Glomerular visceral epithelial cell (primary cell): ENCODE results near the gene LRRTM4.
A peak's percentile ranks its signal among the peaks of the same experiment; 100 is the strongest.

Experiments used
- DNase-seq: peaks from one replicate; pipeline ENCODE4 v3.0.0-alpha.2; 2016; ENCODE audit errors: extremely low spot score

LRRTM4 gene

DNA sequence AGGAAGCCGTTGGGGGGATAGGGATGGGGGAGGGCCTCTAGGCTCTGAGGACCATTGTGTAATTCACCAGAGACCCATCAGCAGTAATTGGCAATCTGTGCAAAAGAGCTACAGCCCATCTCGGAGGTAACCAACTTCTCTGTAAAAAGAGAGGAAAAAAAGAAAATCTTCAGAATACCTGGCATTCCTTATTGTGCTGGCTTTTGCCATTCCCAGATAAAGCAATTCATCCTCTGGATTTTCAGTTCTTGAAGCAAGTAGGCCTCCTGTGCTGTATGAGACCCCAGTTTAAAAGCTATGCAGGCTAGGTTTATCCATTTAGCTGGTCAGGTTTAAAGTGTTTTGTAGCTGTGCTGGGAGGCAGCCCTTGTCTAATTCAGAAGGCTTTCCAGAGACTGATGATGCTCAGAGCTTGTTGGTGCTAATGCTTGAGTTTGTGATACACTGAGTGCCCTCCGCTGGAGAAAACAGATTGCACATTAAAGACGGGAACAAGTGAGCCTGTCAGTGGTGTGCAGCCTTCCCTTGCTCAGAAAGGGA lies at the start of gene LRRTM4:
Gene LRRTM4 (minus strand): TSS at position 446 of the 540 bp plus-strand sequence.
- peak; percentile 17 for DNase-seq

DNA sequence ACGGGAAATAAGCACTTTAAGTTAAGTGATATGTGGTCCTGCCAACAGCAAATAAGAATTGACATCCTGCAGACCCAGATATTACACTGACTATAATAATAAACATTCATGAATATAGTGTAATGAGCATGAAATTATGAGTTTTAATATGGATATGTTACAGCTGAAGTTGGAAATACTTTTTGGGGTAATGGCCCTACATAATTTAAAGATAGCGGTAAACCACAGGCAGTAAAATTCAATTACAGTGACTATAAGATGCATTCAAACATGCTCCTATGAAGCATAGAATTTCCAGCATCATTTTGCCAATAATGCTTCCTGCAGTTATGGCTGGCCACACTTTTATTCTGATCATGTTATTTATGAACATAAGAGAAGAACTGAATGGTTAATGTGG lies 49.4 kb upstream of the LRRTM4 start:
- no peak for DNase-seq

DNA sequence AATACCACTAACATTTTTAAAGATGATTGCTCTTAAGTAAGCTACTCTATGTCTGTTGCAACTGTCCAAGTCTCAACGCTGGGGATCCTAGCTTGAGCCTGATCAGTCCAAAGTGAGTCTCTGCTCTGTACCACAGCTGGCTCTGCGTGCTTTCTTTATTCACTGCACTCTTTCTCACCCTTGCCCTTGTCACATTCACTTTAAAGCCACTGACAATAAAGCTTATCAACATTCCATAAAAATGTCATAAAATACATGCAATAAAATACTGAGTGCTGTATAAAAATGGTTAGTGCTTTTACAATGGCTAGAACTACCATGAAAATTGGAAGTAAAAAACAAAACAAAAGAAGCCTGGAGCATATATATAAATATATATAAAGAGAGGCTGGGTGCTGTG lies 45.5 kb upstream of the LRRTM4 start:
- DNase-seq: no peak

DNA sequence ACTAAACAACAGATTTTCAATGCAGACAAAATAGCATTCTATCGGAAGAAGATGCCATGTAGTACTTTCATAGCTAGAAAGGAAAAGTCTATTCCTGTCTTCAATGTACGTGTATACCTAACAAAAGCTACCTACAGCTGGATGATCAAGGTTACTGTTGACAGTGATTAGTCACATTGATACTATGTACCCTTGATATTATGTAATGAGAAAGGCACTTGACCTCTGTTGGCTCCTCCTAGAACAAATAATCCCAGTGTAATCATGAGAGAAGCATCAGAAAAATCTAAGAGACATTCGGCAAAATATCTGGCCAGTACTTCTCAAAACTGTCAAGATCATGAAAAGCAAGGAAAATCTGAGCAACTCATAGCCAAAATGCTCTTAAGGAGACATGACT lies 44.4 kb upstream of the LRRTM4 start:
- peak; percentile 4 for DNase-seq

DNA sequence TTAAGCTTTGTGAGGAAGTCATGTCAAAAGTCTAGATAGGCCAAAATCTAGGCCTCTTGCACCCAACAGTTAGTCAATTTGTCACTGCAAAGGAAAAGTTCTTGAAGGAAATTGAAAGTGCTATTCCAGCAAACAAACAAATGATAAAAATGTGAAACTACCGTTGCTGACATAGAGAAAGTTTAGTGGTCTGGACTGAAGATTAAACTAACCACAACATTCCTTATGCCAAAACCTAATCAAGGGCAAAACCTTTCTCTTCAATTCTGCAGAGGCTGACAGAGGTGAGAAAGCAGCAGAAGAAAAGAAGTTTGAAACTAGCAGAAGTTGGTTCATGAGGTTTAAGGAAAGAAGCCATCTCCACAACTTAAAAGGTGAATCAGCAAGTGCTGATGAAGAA lies 44.0 kb upstream of the LRRTM4 start:
- DNase-seq: peak; percentile 20

- peak; percentile 88 for DNase-seq
Observed at GRCh38 chr2:77552956-77553355, 30.8 kb upstream of the LRRTM4 start.

- DNase-seq: peak; percentile 20
Observed at GRCh38 chr2:77538031-77538430, 15.9 kb upstream of the LRRTM4 start.

DNA sequence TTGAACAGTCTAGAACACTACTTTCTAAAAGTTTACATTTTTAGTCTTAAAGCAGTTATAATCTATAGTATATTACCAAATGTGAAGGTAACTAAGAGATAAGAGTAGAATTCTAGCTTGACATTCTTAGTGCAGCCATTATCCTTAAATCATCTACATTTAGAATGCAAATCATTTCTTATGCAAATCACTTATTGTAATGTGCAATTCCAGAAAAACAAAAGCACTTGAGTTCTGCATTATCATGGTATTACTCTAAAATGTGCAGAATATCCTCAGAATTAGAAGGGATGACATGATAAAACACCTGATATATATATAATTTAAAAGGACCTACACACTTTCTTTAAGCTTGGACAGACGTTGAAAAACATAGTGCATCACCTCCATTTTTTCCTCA lies 712 bp upstream of the LRRTM4 start:
- DNase-seq: no peak

- no peak for DNase-seq
Observed at GRCh38 chr2:77521548-77521891, 656 bp downstream of the LRRTM4 start.

DNA sequence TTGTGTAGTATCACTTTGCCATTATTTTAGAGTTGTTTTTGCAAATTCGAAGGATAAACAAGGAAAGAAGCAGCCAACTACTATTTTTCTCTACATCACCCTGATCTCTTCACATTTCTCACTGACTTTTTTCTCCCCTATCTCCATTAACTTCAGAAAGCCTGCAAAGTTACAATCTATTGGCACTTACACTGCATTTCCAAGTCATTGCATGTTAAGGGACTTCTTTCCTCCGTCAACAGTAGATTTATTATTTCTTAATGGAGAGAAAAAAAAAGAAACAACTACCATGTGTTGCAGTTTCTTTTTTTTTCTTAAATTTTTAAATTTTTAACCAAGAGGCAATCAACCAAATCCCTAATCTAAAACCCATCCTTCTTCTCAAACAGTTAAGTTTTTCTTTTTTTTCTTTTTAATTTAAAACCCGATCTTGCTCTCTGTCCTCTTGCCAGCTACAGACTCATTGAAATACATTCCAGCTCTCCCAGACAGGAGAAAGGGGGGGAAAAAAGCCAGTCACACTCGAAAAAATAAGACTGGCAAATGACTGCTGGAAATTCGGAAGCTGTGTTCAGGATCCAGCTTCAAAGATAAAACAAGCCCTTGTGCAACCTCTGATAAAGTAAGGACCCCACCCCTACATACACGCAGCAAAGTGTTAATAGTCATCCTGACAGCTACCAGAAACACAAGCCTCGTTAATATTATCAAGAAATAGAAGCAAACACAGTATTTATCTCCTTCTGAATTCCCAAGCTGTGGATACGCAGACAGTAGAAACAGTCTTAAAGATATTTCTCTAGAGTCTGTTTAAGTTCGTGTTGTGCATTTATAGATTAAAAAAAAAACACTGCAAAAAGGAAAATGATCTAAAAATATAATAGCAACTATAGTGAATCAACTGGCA lies 1.3 kb downstream of the LRRTM4 start:
- DNase-seq: no peak

- DNase-seq: no peak
Observed at GRCh38 chr2:77519888-77520506, 2.2 kb downstream of the LRRTM4 start.

DNA sequence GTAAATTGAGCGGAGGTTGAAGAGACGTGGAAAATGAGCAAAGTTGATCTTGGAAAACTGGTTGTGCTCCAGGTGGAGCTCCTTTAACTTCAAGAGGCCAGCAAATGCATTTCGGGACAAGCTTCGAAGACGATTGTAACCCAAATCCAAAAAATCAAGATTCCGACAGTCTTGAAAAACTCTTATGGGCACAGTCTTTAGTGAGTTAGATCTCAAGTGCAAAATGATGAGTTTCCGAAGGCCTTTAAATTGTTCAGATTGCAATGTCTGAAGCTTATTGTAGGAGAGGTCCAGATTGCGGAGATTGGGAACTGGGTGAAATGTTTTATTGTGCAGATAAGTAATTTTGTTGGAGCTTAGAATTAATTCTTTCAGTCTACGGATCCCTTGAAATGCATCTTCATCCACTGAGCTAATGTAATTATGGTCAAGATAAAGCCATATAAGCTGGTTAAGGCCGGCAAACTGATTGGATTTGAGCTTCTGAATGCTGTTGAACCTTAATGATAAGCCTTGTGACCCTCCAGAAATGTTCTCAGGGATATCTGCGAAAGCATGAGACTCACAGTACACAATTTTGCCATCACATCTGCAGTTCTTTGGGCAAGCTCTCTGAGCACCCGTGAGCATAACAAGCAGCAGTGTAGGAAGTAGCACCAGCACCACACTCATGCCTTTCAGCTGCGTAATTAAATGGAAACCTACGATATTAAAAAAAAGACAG lies 2.9 kb downstream of the LRRTM4 start:
- no peak for DNase-seq

GRCh38 chr2:77518311-77518710 lies 3.9 kb downstream of the LRRTM4 start:
- no peak for DNase-seq

GRCh38 chr2:77513191-77513590 lies 9.0 kb downstream of the LRRTM4 start:
- DNase-seq: peak; percentile 16

DNA sequence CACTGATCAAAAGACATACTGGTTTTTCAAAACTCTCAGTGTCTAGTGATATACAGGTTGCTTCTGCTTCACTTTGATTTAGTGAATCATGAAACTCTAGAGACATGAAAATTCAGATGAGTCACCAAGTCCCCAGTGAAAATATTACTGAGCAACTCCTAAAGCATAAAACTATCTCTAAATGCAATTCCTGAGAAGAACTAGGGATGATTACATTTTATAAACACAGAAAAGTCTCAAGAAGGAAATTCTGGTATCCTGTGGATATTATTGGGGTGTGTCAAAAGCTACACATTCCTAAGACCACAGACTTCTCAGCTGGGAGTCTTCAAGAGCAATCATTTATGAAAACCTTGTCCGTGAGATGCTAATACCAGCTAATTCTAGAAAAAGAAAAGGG lies 9.7 kb downstream of the LRRTM4 start:
- peak; percentile 42 for DNase-seq

DNA sequence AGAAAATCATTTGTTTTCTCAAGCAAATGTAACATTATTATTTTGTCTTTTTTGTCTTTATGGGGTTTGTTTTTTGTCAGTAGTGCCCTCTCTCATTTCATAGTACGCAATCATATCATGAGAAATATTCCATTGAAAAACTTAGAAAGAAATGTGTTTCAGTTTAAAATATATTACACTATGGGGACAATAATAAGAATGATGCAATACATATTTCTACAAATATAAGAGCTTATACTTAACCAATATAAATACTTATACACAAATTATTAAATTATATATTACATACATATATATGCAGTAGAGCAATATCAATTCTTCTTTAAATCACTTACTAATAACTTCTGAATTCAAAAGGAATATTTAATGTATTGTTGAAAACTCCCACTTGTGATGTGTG lies 13.7 kb downstream of the LRRTM4 start:
- DNase-seq: no peak

DNA sequence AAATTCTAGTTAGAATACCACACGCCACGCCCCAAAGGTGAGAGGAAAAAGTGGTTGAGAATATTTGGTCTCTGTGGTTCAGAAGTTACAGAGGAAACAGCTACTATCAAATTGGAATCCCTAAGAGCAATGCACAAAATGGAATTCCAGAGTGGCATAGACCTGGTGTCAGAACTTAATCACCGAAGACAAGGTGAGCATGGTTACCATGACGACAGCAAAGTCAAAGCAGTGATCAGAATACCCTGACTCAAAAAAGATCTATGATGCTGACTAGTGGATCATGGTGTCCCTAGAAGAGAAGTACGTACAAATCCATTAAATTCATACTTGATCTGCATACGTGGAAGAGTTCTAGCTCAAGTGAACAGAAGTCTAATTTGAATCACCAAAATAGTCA lies 14.5 kb downstream of the LRRTM4 start:
- no peak for DNase-seq

GRCh38 chr2:77488141-77488540 lies 34.0 kb downstream of the LRRTM4 start:
- DNase-seq: no peak

- DNase-seq: no peak
Observed at GRCh38 chr2:77487074-77487803, 34.9 kb downstream of the LRRTM4 start.

DNA sequence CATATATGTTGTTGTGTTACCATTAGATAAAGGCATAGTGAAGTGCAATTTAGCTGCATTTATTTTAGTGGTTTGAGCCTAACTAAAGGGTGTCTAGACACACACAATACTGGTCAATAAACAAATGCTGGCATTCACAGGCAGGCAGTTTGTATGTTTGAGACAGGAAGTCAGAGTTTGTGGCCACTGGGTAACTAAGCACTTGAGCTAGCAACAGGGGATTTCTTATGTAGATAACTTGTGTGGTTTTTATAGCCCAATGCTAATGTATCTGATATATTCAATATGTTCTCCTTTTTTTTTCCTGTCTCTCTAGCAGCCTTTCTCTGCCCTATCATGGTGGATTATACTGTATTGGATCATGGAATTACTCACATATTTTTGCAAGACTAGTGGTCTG lies 38.1 kb downstream of the LRRTM4 start:
- no peak for DNase-seq

DNA sequence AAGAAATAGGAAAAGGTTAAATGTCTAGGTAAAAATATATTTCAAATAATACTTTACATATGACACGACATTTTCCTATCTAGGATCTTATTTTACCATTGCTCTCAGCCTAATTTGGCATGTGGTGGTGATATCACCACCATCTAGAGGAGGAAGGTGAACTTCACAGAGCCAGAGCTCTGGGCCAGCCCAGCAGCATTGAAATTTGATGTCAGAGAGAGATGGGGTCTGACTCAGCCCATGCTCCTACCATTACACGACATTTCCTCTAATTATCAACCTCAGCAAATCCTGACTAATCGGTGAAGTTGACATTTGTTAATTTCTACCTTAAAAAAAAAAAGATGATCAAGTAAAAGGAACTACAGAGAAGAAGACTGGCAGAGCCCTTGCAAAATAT lies 42.3 kb downstream of the LRRTM4 start:
- DNase-seq: peak; percentile 10

- no peak for DNase-seq
Observed at GRCh38 chr2:77479395-77479794, 42.8 kb downstream of the LRRTM4 start.
